GM19395 (cell line): ENCODE data around the gene SLC30A3.

Source experiments
- ATAC-seq: cut with Tn5 transposase; IDR thresholded peaks from one replicate; pipeline ENCODE4 v1.9.1; 2021; ENCODE audit warnings: mild to moderate bottlenecking, moderate library complexity; ENCODE audit not compliant: unreplicated experiment

The SLC30A3 gene

DNA sequence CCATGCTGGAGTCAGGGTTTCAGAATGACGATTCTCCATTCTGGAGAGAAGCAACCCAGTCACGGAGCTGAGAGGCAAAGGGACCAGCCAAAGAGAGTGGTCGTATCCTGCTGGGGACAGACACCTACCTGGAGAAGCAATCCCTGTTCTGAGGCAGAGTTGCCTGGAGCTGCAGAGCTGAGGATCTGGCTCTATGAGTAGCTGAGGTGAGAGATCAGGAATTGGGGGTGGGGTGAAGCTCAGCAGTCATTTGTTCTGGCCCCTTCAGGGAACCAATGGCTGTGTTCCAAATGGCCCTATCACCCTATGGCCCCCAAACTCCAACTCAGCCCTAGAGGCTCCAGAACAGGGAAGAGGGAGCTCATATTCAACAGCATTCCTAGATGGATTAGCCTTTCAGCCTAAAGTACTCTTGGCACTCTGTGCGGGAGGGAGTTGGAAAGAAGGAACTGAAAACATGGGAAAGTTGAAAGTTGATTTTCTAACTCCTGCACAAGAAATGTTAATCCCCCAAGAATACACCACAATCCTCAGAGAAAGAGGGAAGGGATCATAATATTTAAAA lies 54.3 kb downstream of the SLC30A3 start:
- ATAC-seq, result no peak

GRCh38 chr2:27206346-27206745 lies 56.5 kb downstream of the SLC30A3 start:
- no peak for ATAC-seq

- no peak for ATAC-seq
Measured at GRCh38 chr2:27205206-27205605, 57.6 kb downstream of the SLC30A3 start.

- ATAC-seq, result no peak
Measured at GRCh38 chr2:27204566-27204965, 58.3 kb downstream of the SLC30A3 start.

GRCh38 chr2:27203741-27204140 lies 59.1 kb downstream of the SLC30A3 start:
- no peak for ATAC-seq
